Liver (tissue), 9 donors: Measurements from ENCODE around the gene LMX1B. TPM values are rescaled to one million over a fixed set of nuclear protein-coding genes. Genes with fewer than 3 reads are reported as not detected.

Source experiments
- DNase-seq: peaks from one replicate; pipeline ENCODE4 v3.0.0-alpha.2; 2017; ENCODE audit warnings: low spot score
- H3K27ac ChIP-seq, 2 donors: one replicate each; pipeline ENCODE4 v1.7.0; 2013; ENCODE audit warnings: inconsistent platforms in 2 of 2, low read length in 2 of 2, control low read depth in 1 of 2, low read depth in 1 of 2, mild to moderate bottlenecking in 1 of 2
- H3K27me3 ChIP-seq, 4 donors: one replicate each; pipeline versions ENCODE4 v1.6.1 to v1.7.0; 2013; ENCODE audit warnings: low read length in 3 of 4, inconsistent platforms in 1 of 4, mild to moderate bottlenecking in 1 of 4, moderate library complexity in 1 of 4; ENCODE audit not compliant: control insufficient read depth in 4 of 4, insufficient read depth in 4 of 4
- H3K36me3 ChIP-seq, 4 donors: one replicate each; pipeline versions ENCODE4 v1.6.1 to v1.7.0; 2013; ENCODE audit warnings: low read length in 3 of 4, mild to moderate bottlenecking in 3 of 4, low read depth in 1 of 4, moderate library complexity in 1 of 4; ENCODE audit not compliant: control insufficient read depth in 4 of 4, insufficient read depth in 3 of 4
- H3K4me1 ChIP-seq, 4 donors: one replicate each; pipeline versions ENCODE4 v1.6.1 to v1.7.0; 2013; ENCODE audit warnings: low read length in 3 of 4, mild to moderate bottlenecking in 3 of 4, moderate library complexity in 1 of 4; ENCODE audit not compliant: control insufficient read depth in 4 of 4, insufficient read depth in 4 of 4
- H3K4me3 ChIP-seq, 3 donors: one replicate each; pipeline versions ENCODE4 v1.6.1 to v1.7.0; 2013; ENCODE audit warnings: low read length in 3 of 3, control low read depth in 1 of 3, low read depth in 1 of 3, mild to moderate bottlenecking in 1 of 3
- H3K9ac ChIP-seq, 2 donors: one replicate each; pipeline ENCODE4 v1.7.0; 2013; ENCODE audit warnings: low read length in 2 of 2, mild to moderate bottlenecking in 2 of 2, moderate library complexity in 2 of 2, control low read depth in 1 of 2, low read depth in 1 of 2
- H3K9me3 ChIP-seq, 4 donors: one replicate each; pipeline versions ENCODE4 v1.6.1 to v1.7.0; 2013; ENCODE audit warnings: low read length in 3 of 4; ENCODE audit not compliant: control insufficient read depth in 4 of 4
- EGR1 ChIP-seq, 2 donors: IDR thresholded peaks; 2 replicates each; pipeline ENCODE4 v1.6.1; 2016 to 2018; ENCODE audit warnings: antibody characterized with exemption in 2 of 2, low read depth in 2 of 2
- FOXA1 ChIP-seq: IDR thresholded peaks from 2 replicates; pipeline ENCODE4 v1.6.1; 2016; ENCODE audit warnings: antibody characterized with exemption
- FOXA2 ChIP-seq: IDR thresholded peaks from 2 replicates; pipeline ENCODE4 v1.6.1; 2016; ENCODE audit warnings: antibody characterized with exemption
- GABPA ChIP-seq, 2 donors: IDR thresholded peaks in 1 of 2; conservative IDR thresholded peaks in 1 of 2; 2 replicates each; pipeline ENCODE4 v1.6.1; 2016; ENCODE audit warnings: antibody characterized with exemption in 2 of 2, mild to moderate bottlenecking in 1 of 2, moderate library complexity in 1 of 2
- HNF4A ChIP-seq, 2 donors: conservative IDR thresholded peaks; 2 replicates each; pipeline ENCODE4 v1.6.1; 2016; ENCODE audit warnings: antibody characterized with exemption in 2 of 2, mild to moderate bottlenecking in 2 of 2
- JUND ChIP-seq, 2 donors: IDR thresholded peaks; 2 replicates each; pipeline ENCODE4 v1.6.1; 2016; ENCODE audit warnings: antibody characterized with exemption in 2 of 2
- NR2F2 ChIP-seq: IDR thresholded peaks from 2 replicates; pipeline ENCODE4 v1.6.1; 2016; ENCODE audit warnings: antibody characterized with exemption
- RAD21 ChIP-seq, 2 donors: IDR thresholded peaks; 2 replicates each; pipeline ENCODE4 v1.6.1; 2016; ENCODE audit warnings: antibody characterized with exemption in 2 of 2, mild to moderate bottlenecking in 2 of 2
- RXRA ChIP-seq, 2 donors: IDR thresholded peaks; 2 replicates each; pipeline ENCODE4 v1.6.1; 2017 to 2018; ENCODE audit warnings: antibody characterized with exemption in 2 of 2, mild to moderate bottlenecking in 1 of 2
- SP1 ChIP-seq: IDR thresholded peaks from 2 replicates; pipeline ENCODE4 v1.6.1; 2018; ENCODE audit warnings: antibody characterized with exemption, mild to moderate bottlenecking
- TAF1 ChIP-seq: conservative IDR thresholded peaks from 2 replicates; pipeline ENCODE4 v1.6.1; 2016; ENCODE audit warnings: antibody characterized with exemption, mild to moderate bottlenecking
- YY1 ChIP-seq: IDR thresholded peaks from 2 replicates; pipeline ENCODE4 v1.6.1; 2016; ENCODE audit warnings: antibody characterized with exemption, mild to moderate bottlenecking
- WGBS: extraction: QIAGEN DNeasy Blood & Tissue Kit; methylation state at CpG from one replicate; pipeline ENCODE4 v1.1.7; 2013; 5-methylcytosine and 5-hydroxymethylcytosine counted together
- polyA plus RNA-seq, 2 donors: library from polyadenylated mRNA; stranded (reverse) in 1 of 2; unstranded in 1 of 2; fragments of 200-250 nt in 1 of 2; fragments of >200 nt in 1 of 2; fragmentation: Nextera tagmentation in 1 of 2; extraction: Ambion mirVana in 1 of 2; gene quantifications; one replicate each; pipeline versions ENCODE4 v1.2.1 to v1.2.3, GENCODE V29; 2013 to 2015
- total RNA-seq, 2 donors: library from RNA; depleted of rRNA; stranded (reverse); fragments of >200 nt; gene quantifications; one replicate each; pipeline ENCODE4 v1.2.3, GENCODE V29; 2014
- TF ChIP-seq, protein P1 (sequence below): IDR thresholded peaks from 2 replicates; pipeline ENCODE4 v1.6.1; 2016; ENCODE audit warnings: antibody characterized with exemption, mild to moderate bottlenecking
- TF ChIP-seq, protein P2 (sequence below): IDR thresholded peaks from 2 replicates; pipeline ENCODE4 v1.6.1; 2016; ENCODE audit warnings: antibody characterized with exemption
- TF ChIP-seq, protein P3 (sequence below): IDR thresholded peaks from 2 replicates; pipeline ENCODE4 v1.6.1; 2016; ENCODE audit warnings: antibody characterized with exemption
- TF ChIP-seq, protein P4 (sequence below): IDR thresholded peaks from 2 replicates; pipeline ENCODE4 v1.6.1; 2016; ENCODE audit warnings: antibody characterized with exemption
- TF ChIP-seq, protein P5 (sequence below): fragments of 150-350 bp; IDR thresholded peaks from 2 replicates; pipeline ENCODE4 v1.5.1; 2017; ENCODE audit warnings: improper control_type of control experiment, low read depth, low read length; ENCODE audit not compliant: missing input control
- donor health status: healthy.
- donor health status: healthy.
- donor health status: healthy.
- donor health status: healthy.
- donor health status: healthy.

The LMX1B gene
- total and polyA plus RNA-seq, 4 donors = not detected

DNA sequence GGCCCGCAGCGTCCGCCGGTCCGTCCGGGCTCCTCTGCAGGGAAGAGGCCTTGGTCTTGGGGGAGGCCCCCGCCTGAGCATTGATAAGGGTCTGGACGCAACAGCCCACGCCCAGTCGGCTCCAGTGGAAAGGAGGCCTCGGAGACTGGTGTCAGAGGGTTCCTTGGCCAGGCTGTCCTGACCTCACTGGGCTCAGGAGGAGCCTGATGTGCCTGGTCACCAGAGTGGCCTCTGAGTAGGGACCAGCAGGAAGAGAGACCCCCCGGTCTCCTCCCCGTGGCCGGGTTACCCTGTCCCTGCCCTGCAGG is 13.2 kb downstream of the LMX1B start:
- H3K4me1 ChIP-seq = peaks cover 6 to 14% (median 10%) of the 10 kb centered on the region in 4 donors
- H3K9me3 ChIP-seq = no peaks in the 10 kb centered on the region
- H3K27me3 ChIP-seq = peaks cover 7 to 31% (median 18%) of the 10 kb centered on the region in 4 donors
- H3K4me3 ChIP-seq = no peak overlapping the region
- 21% methylated on average over 14 of the region's 14 CpGs for WGBS
- no peak for DNase-seq
- no peak overlapping the region for H3K9ac ChIP-seq
- TF ChIP-seq FOXA2 (no peak), TAF1 (no peak)
- TF ChIP-seq, protein P1, sequence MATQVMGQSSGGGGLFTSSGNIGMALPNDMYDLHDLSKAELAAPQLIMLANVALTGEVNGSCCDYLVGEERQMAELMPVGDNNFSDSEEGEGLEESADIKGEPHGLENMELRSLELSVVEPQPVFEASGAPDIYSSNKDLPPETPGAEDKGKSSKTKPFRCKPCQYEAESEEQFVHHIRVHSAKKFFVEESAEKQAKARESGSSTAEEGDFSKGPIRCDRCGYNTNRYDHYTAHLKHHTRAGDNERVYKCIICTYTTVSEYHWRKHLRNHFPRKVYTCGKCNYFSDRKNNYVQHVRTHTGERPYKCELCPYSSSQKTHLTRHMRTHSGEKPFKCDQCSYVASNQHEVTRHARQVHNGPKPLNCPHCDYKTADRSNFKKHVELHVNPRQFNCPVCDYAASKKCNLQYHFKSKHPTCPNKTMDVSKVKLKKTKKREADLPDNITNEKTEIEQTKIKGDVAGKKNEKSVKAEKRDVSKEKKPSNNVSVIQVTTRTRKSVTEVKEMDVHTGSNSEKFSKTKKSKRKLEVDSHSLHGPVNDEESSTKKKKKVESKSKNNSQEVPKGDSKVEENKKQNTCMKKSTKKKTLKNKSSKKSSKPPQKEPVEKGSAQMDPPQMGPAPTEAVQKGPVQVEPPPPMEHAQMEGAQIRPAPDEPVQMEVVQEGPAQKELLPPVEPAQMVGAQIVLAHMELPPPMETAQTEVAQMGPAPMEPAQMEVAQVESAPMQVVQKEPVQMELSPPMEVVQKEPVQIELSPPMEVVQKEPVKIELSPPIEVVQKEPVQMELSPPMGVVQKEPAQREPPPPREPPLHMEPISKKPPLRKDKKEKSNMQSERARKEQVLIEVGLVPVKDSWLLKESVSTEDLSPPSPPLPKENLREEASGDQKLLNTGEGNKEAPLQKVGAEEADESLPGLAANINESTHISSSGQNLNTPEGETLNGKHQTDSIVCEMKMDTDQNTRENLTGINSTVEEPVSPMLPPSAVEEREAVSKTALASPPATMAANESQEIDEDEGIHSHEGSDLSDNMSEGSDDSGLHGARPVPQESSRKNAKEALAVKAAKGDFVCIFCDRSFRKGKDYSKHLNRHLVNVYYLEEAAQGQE = no peak
- TF ChIP-seq, protein P2, sequence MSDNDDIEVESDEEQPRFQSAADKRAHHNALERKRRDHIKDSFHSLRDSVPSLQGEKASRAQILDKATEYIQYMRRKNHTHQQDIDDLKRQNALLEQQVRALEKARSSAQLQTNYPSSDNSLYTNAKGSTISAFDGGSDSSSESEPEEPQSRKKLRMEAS = no peak
- TF ChIP-seq, protein P3, sequence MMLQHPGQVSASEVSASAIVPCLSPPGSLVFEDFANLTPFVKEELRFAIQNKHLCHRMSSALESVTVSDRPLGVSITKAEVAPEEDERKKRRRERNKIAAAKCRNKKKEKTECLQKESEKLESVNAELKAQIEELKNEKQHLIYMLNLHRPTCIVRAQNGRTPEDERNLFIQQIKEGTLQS = no peak
- TF ChIP-seq, protein P4, sequence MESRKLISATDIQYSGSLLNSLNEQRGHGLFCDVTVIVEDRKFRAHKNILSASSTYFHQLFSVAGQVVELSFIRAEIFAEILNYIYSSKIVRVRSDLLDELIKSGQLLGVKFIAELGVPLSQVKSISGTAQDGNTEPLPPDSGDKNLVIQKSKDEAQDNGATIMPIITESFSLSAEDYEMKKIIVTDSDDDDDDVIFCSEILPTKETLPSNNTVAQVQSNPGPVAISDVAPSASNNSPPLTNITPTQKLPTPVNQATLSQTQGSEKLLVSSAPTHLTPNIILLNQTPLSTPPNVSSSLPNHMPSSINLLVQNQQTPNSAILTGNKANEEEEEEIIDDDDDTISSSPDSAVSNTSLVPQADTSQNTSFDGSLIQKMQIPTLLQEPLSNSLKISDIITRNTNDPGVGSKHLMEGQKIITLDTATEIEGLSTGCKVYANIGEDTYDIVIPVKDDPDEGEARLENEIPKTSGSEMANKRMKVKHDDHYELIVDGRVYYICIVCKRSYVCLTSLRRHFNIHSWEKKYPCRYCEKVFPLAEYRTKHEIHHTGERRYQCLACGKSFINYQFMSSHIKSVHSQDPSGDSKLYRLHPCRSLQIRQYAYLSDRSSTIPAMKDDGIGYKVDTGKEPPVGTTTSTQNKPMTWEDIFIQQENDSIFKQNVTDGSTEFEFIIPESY = no peak
- no peaks in the 10 kb centered on the region for H3K36me3 ChIP-seq
- no peak overlapping the region for H3K27ac ChIP-seq

DNA sequence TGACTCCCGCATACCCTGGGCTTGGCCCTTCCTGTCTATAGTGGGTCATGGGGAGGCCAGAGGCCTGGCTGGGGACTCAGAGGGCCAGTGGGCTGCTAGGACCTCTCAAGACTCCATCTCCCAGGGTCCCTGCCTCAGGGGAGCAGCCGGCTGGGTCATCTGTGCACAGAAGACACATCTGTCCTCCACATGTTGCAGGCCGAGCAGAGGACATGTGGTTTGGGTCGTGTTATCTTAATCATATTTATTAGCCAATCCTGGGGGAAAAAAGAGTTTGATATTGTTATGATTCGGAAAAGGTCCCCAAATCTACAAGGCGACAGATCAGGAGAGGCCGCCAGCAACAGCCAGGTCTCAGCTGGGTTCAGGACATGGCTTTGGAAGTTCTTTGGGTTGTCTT is 14.4 kb downstream of the LMX1B start:
- peaks cover 6 to 14% (median 10%) of the 10 kb centered on the region in 4 donors for H3K4me1 ChIP-seq
- H3K27me3 ChIP-seq = peaks cover 4 to 26% (median 14%) of the 10 kb centered on the region in 4 donors
- H3K4me3 ChIP-seq = no peak overlapping the region
- H3K9me3 ChIP-seq = no peaks in the 10 kb centered on the region
- DNase-seq = no peak
- TF ChIP-seq, protein P5, sequence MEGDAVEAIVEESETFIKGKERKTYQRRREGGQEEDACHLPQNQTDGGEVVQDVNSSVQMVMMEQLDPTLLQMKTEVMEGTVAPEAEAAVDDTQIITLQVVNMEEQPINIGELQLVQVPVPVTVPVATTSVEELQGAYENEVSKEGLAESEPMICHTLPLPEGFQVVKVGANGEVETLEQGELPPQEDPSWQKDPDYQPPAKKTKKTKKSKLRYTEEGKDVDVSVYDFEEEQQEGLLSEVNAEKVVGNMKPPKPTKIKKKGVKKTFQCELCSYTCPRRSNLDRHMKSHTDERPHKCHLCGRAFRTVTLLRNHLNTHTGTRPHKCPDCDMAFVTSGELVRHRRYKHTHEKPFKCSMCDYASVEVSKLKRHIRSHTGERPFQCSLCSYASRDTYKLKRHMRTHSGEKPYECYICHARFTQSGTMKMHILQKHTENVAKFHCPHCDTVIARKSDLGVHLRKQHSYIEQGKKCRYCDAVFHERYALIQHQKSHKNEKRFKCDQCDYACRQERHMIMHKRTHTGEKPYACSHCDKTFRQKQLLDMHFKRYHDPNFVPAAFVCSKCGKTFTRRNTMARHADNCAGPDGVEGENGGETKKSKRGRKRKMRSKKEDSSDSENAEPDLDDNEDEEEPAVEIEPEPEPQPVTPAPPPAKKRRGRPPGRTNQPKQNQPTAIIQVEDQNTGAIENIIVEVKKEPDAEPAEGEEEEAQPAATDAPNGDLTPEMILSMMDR = no peak
- no peak for TF ChIP-seq RAD21 (IDR thresholded peaks at IDR 0.05)
- no peak for TF ChIP-seq EGR1 (IDR thresholded peaks at IDR 0.05; ENCODE audit: low read depth in 2 of 2)
- TF ChIP-seq, protein P3 = no peak
- TF ChIP-seq GABPA (IDR thresholded peaks at IDR 0.05 in 1 of 2, conservative IDR thresholded peaks at IDR 0.05 in 1 of 2) = no peak
- no peak for TF ChIP-seq JUND (IDR thresholded peaks at IDR 0.05)
- TF ChIP-seq TAF1 = no peak
- TF ChIP-seq YY1 = no peak
- no peak for TF ChIP-seq SP1
- TF ChIP-seq, protein P2 = no peak
- no peak for TF ChIP-seq NR2F2
- TF ChIP-seq HNF4A (conservative IDR thresholded peaks at IDR 0.05) = no peak
- no peak for TF ChIP-seq RXRA (IDR thresholded peaks at IDR 0.05)
- TF ChIP-seq, protein P4 = no peak
- TF ChIP-seq FOXA2 = no peak
- TF ChIP-seq FOXA1 = no peak
- H3K27ac ChIP-seq = no peak overlapping the region
- 91% methylated on average over 7 of the region's 7 CpGs for WGBS
- H3K9ac ChIP-seq = no peak overlapping the region
- no peaks in the 10 kb centered on the region for H3K36me3 ChIP-seq
